Hematopoietic multipotent progenitor cell treated with erythropoietin and hydrocortisone succinate and interleukin-3 and kit ligand, for 4 days (in vitro differentiated cells): Measurements from ENCODE around the gene GLRA3.
A peak's percentile ranks its signal among the peaks of the same experiment; 100 is the strongest.
"Not testable (repeated sequence)": the region's sequence is repeated elsewhere in the genome, so short reads cannot be mapped to it uniquely, and the experiment has no call there.

ENCODE experiments used
- DNase-seq: peaks from one replicate; pipeline ENCODE4 v3.0.0-alpha.2; 2015

GLRA3 gene

GRCh38 chr4:174808836-174809235, 20.2 kb downstream of the GLRA3 start:
- no peak for DNase-seq

DNA sequence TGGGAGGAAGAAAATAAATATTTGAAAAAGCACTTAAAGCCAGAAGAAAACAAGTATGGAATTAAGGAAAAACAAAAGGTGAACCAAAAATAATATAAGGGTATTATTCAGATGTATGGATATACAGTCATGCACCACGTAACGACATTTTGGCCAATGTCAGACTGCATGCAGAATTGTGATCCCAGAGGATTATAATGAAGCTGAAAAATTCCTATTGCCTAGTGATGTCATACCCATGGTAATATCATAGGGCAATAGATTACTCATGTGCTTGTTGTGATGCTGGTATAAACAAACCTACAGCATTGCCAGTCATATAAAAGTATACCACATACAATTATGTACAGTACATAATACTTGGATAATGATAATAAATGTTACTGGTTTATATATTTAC, 20.9 kb downstream of the GLRA3 start:
- no peak for DNase-seq

DNA sequence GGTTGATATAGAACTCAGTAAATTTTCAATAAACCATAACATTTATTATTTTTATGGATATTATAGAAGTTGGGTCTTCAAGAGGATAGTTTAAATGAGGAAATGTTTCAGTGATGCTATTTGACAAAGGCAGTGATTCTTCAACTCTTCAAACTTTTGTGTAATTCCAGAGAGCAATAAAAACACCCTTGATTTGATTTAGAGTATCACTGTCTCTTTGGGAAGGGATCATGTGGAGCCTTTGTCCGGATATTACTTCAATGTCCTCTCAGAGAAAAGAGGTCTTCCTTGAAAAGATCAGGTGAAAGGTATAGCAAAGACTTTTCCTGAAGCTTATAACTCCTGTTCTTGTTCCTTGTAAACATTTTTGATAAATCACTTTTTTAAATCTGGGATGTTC, 23.3 kb downstream of the GLRA3 start:
- no peak for DNase-seq

- DNase-seq: no peak
These were observed 34.4 kb downstream of the GLRA3 start for GRCh38 chr4:174794543-174795094.

GRCh38 chr4:174789657-174790056, 39.4 kb downstream of the GLRA3 start:
- DNase-seq: no peak

DNA sequence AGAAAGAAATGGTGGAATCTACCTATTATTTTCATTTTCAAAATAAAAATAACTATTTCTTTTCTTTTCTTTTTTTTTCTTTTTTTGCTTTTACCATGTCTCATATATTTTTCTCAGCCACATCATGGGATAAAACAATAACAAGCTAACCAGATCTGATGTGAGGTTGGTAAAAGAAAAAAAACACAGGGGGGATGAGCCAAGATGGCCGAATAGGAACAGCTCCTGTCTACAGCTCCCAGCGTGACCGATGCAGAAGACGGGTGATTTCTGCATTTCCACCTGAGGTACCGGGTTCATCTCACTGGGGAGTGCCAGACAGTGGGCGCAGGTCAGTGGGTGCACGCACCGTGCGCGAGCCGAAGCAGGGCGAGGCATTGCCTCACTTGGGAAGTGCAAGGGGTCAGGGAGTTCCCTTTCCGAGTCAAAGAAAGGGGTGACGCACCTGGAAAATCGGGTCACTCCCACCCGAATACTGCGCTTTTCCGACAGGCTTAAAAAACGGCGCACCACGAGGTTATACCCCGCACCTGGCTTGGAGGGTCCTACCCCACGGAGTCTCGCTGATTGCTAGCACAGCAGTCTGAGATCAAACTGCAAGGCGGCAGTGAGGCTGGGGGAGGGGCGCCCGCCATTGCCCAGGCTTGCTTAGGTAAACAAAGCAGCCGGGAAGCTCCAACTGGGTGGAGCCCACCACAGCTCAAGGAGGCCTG, 50.6 kb downstream of the GLRA3 start:
- not testable (repeated sequence) for DNase-seq

GRCh38 chr4:174775366-174775765, 53.7 kb downstream of the GLRA3 start:
- no peak for DNase-seq

DNA sequence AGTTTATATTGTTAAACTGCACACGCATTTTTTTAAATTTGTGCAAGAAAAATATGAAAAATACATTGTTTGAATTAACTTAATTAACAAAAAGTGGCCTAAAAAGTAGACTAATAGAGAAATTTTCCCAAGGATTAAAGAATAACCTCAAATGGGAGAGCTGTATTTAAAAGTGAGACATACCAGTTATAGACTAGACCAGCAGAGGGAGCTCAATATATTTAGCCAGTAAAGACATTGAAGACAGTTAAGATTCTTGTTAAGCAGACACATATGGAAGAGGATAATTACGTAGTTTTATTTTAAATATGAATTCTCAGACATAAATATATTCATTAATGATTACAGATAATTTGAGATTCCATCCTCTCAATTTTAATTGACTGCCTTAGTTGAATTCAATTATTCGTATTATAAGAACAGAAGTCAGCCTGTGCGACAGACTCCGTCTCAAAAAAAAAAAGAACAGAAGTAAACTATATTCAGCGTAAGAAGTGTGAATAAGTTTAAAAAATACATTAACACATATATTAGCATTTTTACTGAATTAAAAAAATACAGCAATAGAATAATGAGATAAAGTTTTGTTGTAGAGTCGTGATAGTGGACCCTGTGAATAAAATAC, 64.8 kb downstream of the GLRA3 start:
- peak; percentile 71 for DNase-seq

- no peak for DNase-seq
These were observed 65.5 kb downstream of the GLRA3 start for GRCh38 chr4:174763454-174764104.

DNA sequence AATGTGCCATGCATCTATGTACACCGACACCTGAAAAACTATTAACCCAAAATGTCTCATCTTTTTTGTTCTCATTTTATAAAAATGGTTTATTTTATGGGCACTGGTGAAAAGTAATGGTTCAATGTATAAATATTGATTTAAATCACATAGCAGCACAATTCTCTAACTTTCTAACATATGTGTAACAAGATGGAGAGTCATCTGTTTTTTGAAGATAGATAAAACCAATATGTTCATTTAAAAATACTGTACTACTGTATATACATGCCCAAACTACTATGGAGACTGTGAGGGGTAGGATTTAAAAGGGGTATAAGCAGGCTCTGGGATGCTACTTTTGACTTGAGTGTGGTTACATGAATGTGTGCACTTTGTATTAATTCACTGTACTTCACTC, 67.6 kb downstream of the GLRA3 start:
- DNase-seq: no peak

DNA sequence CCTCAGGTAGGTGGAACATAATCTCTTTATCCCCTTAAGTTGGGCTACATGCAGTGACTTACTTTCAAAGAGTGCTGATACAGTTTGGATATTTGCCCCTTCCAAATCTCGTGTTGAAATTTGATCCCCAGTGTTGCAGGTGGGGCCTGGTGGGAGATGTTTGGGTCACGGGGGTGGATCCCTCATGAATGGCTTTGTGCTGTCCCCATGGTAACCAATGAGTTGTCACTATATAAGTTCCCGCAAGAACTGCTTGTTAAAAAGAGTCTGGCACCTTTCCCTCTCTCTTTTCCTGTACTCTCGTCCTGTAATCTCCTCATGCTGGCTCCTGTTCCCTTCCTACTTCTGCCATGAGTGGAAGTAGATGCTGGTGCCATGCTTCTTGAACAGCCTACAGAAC, 71.3 kb downstream of the GLRA3 start:
- DNase-seq: no peak

- no peak for DNase-seq
These were observed 76.0 kb downstream of the GLRA3 start for GRCh38 chr4:174753021-174753420.

DNA sequence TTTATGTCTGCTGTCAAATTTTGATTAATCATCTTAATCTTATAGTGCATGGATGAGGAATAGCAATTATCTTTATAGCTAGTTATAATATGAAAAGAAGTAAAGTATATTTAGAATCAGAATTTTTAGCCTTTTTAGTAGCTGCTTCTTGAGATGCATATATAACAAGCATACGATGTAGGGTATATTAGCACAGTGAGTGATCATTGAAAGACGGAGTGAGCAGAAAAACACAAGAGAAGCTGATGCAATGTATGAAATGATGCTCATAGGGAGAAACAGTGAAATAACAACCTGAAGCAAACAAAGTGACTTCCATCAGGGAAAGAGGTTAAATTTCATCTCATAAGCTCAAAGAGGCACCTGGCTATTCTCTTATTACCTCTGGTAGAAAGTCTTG, 77.0 kb downstream of the GLRA3 start:
- no peak for DNase-seq

- DNase-seq: no peak
These were observed 80.0 kb downstream of the GLRA3 start for GRCh38 chr4:174749091-174749490.

DNA sequence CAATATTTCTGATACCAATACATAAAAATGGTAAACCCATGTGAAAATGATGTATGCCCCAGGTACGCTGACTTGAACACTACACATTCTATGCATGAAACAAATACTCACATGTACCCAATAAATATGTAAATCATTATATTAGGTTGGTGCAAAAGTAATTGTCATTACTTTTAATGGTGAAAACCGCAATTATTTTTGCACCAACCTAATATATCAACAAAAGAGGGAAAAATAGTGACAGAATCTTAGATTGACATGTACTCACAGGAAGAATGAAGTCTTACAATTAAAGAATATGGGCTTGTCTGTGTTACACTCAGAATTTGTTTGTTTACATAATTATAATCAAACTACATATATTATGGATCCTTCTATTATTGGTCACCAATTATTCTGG, 82.3 kb downstream of the GLRA3 start:
- DNase-seq: no peak

GRCh38 chr4:174742561-174742960, 86.5 kb downstream of the GLRA3 start:
- no peak for DNase-seq

GRCh38 chr4:174739576-174739975, 89.5 kb downstream of the GLRA3 start:
- no peak for DNase-seq

GRCh38 chr4:174734181-174734580, 94.9 kb downstream of the GLRA3 start:
- no peak for DNase-seq

DNA sequence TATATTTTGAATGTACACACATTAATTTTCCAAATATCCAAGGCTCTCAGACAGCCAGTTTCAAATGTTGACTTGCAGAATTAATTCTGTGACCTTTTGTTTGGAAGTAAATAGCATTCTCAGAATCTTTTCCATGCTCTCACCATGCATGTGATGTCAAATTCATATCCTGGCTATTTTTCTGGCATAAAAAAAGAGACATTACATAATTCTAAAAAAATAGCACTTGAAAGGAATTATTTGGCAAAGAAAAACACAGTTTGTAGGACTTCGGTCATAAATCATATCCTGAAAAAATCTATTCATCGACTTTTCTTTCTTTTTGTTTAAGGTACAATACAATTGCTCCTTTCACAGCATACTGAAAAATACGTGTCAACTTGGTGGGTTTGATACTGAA, 111.2 kb downstream of the GLRA3 start:
- no peak for DNase-seq

GRCh38 chr4:174716986-174717770, 111.9 kb downstream of the GLRA3 start:
- no peak for DNase-seq

DNA sequence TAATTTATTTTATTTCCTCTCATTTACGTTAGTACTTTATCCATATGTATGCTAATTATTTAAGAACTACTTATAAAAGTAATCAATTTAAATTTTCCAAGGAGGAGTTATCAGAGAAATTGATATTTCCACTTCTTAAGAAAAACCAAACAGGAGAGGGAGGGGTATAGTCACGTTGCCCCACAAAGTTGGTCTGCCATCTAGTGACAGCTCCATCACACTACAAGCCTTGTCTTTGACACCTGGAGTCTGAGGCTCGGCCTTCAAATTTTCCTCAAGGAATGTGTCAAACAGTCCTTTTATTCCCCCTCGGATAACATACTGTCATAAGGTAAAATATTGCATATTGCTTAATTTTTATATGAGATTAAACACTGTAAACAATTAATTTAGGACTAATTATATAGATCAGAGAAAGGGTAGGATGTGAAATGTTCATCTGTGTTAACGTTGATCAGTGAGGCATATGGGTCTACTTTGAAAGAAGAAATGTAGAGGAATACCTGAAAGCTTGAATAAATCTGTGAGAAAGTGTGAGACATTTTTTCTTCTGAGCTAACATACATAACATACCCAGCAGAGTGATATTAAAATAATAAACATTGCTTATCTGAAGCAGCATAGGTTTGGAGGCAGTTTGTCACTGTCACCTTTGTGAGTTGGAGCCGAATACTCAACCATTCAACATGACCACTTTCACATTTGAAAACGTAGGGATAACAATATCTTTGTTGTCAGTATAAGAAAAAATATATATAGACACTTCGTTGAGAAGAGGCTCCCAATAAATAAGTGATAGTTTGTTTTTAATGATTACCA, 114.4 kb downstream of the GLRA3 start:
- DNase-seq: peak; percentile 71

- DNase-seq: no peak
These were observed 115.2 kb downstream of the GLRA3 start for GRCh38 chr4:174713821-174714220.
